HepG2 (cell line): ENCODE data around the gene EXOC7. TPM values are rescaled to one million over a fixed set of nuclear protein-coding genes. Genes with fewer than 3 reads are reported as not detected.

Experiments used
- ARID5B ChIP-seq: IDR thresholded peaks from 2 replicates; pipeline ENCODE4 v1.4.0; 2020; ENCODE audit warnings: mild to moderate bottlenecking, missing genetic modification reagents
- ATF6 ChIP-seq: sonication (generic); formaldehyde crosslinking; conservative IDR thresholded peaks from 2 replicates; pipeline ENCODE4 v1.4.0; 2020; ENCODE audit warnings: missing genetic modification reagents
- BHLHE40 ChIP-seq: IDR thresholded peaks from 2 replicates; pipeline ENCODE4 v1.6.1; 2011; ENCODE audit warnings: low read length, improper control_type of control experiment
- DDIT3 ChIP-seq: sonication (generic); formaldehyde crosslinking; IDR thresholded peaks from 2 replicates; pipeline ENCODE4 v1.4.0; 2020; ENCODE audit warnings: mild to moderate bottlenecking, missing genetic modification reagents
- HINFP ChIP-seq: sonication (generic); formaldehyde crosslinking; IDR thresholded peaks from 2 replicates; pipeline ENCODE4 v1.4.0; 2020; ENCODE audit warnings: low read depth, mild to moderate bottlenecking, missing genetic modification reagents
- NCOA1 ChIP-seq: sonication (generic); formaldehyde crosslinking; IDR thresholded peaks from 2 replicates; pipeline ENCODE4 v1.9.0; 2021; ENCODE audit warnings: missing genetic modification reagents
- PAXIP1 ChIP-seq: sonication (generic); formaldehyde crosslinking; conservative IDR thresholded peaks from 2 replicates; pipeline ENCODE4 v1.4.0; 2020; ENCODE audit warnings: mild to moderate bottlenecking, missing genetic modification reagents, moderate library complexity
- PHF5A ChIP-seq: IDR thresholded peaks from one replicate; pipeline ENCODE4 v1.6.1; 2018; ENCODE audit warnings: low read depth, missing genetic modification reagents; ENCODE audit not compliant: unreplicated experiment
- SALL2 ChIP-seq: sonication (generic); formaldehyde crosslinking; IDR thresholded peaks from 2 replicates; pipeline ENCODE4 v1.8.1; 2023; ENCODE audit warnings: mild to moderate bottlenecking, missing genetic modification reagents, inconsistent platforms
- TERF1 ChIP-seq: sonication (generic); formaldehyde crosslinking; IDR thresholded peaks from 2 replicates; pipeline ENCODE4 v1.8.0; 2022; ENCODE audit warnings: mild to moderate bottlenecking, missing genetic modification reagents, moderate library complexity
- ZNF292 ChIP-seq: sonication (generic); formaldehyde crosslinking; IDR thresholded peaks from 2 replicates; pipeline ENCODE4 v1.8.1; 2022; ENCODE audit warnings: mild to moderate bottlenecking, low read depth, missing genetic modification reagents, borderline replicate concordance
- polyA plus RNA-seq, 8 experiments: library from polyadenylated mRNA; depleted of rRNA in 3 of 8; stranded (reverse) in 7 of 8; unstranded in 1 of 8; fragments of >200 nt; fragmentation: Illumina TruSeq in 4 of 8; extraction: Trizol in 4 of 8; gene quantifications; 2 replicates each; pipeline versions ENCODE4 v1.2.1 to v1.2.3, GENCODE V29; 2011 to 2016; ENCODE audit warnings: low read depth in 4 of 8, missing spikeins in 1 of 8, mixed read lengths in 1 of 8; ENCODE audit not compliant: insufficient read depth in 1 of 8
- total RNA-seq, 5 experiments: library from RNA; depleted of rRNA; stranded (reverse); fragments of >200 nt; fragmentation: Illumina TruSeq; extraction: Trizol; gene quantifications; 2 replicates each; pipeline ENCODE4 v1.2.3, GENCODE V29; 2016; ENCODE audit warnings: low read depth in 1 of 5

EXOC7 gene
- total and polyA plus RNA-seq, 2 of the 13 experiments (the other 11 are each of a cell fraction or from before 2014, with no cell fraction given), result 86.9 to 116 TPM

GRCh38 chr17:76131692-76132573 is 28.3 kb upstream of the EXOC7 start (continued):
- TF ChIP-seq ATF6 (CRISPR knock-in tag) (no peak), BHLHE40 (no peak), ZNF292 (CRISPR knock-in tag) (no peak), NCOA1 (CRISPR knock-in tag) (no peak), PHF5A (CRISPR knock-in tag) (no peak), HINFP (CRISPR knock-in tag) (no peak), SALL2 (CRISPR knock-in tag) (no peak), ARID5B (CRISPR knock-in tag) (peak; percentile 32; the same call in 1 of the 2 replicates), PAXIP1 (CRISPR knock-in tag) (no peak; the same call in 1 of the 2 replicates), TERF1 (CRISPR knock-in tag) (no peak), DDIT3 (CRISPR knock-in tag) (no peak)
